HUDEP-2 (cell line): Measurements from ENCODE around the gene IFI6.
"Not testable (repeated sequence)": the region's sequence is repeated elsewhere in the genome, so short reads cannot be mapped to it uniquely, and the experiment has no call there.

Source experiments
- DNase-seq, 76 experiments: peaks; one replicate each; lab custom pipeline; 2025; ENCODE audit not compliant: unreplicated experiment in 76 of 76; lab: John Stamatoyannopoulos, UW

Gene IFI6, protein sequence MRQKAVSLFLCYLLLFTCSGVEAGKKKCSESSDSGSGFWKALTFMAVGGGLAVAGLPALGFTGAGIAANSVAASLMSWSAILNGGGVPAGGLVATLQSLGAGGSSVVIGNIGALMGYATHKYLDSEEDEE

DNA sequence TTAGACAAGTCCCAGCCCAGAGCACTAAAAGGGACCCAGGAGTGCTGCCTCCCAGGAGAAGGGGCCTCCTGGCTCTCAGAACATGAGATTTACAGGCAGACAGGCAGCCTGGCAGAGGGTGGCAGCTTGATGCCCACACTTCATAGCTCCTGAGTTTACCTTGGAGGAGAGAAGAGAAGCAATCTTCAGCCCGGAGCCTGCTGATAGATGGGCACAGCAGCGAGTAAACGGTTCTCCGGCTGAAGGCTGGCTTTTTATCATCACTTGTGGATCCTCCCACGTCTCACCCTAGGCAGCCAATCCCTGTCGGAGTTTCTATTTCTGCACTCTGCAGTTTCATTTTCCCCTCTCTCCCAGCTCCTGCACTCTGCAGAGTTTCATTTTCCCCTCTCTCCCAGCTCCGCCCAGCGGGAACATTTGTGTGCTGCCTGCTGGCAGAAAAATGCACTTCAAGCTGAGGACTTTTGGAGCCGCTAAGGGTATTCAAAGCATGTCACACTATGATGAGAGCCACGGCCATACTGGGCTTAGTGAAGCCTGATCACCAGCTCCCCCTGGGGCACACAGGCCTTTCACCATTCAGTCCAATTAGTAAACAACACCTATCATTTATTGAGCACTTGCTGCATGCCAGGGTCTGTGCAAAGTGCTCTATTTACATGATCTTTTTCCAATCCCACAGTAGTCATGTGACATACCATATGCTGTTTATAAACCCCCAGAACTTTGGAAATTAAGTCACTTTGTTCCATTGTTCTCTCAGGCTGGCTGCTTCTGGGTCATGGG is at the start of gene IFI6:
IFI6 (minus strand) TSS at position 229 of the 786 bp plus-strand sequence. CDS start 2,878 bp downstream, outside the sequence.
- peak in 74 of 76 experiments; percentile 22 to 83 (median 62) for DNase-seq

GRCh38 chr1:27719286-27720251 is 47.6 kb upstream of the IFI6 start:
- peak in 2 of 76 experiments; percentile 4 to 8 for DNase-seq

GRCh38 chr1:27716262-27716895 is 44.4 kb upstream of the IFI6 start:
- DNase-seq, result no peak

- no peak for DNase-seq
These were observed 42.0 kb upstream of the IFI6 start for GRCh38 chr1:27713869-27714513.

GRCh38 chr1:27713139-27713725 is 41.2 kb upstream of the IFI6 start:
- peak in 1 of 76 experiments; percentile 1 for DNase-seq

GRCh38 chr1:27710574-27710973 is 38.6 kb upstream of the IFI6 start:
- DNase-seq, result no peak

DNA sequence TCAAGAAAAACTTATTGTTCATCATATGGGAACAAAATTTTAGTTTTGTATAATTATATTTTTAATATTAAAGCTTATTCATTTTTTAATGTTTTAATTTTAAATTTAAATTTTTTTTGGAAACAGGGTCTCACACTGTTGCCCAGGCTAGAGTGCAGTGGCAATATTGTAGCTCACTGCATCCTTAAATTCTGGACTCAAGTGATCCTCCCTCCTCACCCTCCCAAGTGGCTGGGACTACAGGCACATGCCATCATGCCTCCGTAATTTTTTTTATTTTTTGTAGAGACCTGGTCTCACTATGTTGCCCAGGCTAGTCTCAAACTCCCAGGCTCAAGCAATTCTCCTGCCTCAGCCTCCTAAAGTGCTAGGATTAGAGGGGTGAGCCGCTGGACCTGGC is 33.6 kb upstream of the IFI6 start:
- no peak for DNase-seq

- DNase-seq, result no peak
These were observed 33.0 kb upstream of the IFI6 start for GRCh38 chr1:27704958-27705357.

- DNase-seq, result not testable (repeated sequence)
These were observed 24.8 kb upstream of the IFI6 start for GRCh38 chr1:27696835-27697234.

- DNase-seq, result no peak
These were observed 18.2 kb upstream of the IFI6 start for GRCh38 chr1:27690183-27690582.

DNA sequence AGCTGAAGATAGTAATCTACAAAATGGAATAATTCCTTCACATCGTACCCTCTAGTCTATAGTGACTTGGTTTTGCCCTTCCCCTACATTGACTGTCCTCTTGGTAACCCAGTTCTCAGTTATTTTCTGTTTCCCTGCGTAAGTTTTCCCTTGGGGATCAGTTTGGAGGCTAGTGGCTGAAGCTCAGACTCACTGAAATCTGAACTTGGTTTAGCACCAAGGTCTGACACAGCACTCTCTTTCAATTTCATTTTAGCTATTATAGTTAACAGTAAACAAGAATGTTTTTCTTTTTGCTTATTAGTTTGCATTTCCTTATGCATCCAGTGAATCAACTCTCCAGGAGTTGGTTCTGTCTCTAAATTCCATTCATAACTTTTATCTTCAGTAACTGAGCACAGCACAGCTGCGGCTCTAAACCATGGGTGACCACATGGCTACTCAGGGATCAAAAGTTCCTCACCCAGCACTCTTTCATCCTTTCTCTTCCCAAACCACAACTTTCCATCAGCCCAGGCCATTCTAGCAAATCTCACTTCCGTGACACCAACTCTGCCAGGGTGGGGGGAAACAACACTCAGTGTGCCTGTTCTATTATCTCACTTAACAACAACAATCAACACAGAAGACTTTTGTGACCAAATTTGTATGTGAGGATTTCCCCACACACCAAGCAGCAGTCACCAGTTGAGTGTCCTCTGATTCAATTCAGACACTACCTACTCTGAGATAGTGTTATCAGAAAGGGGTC is 17.6 kb upstream of the IFI6 start:
- DNase-seq, result no peak

DNA sequence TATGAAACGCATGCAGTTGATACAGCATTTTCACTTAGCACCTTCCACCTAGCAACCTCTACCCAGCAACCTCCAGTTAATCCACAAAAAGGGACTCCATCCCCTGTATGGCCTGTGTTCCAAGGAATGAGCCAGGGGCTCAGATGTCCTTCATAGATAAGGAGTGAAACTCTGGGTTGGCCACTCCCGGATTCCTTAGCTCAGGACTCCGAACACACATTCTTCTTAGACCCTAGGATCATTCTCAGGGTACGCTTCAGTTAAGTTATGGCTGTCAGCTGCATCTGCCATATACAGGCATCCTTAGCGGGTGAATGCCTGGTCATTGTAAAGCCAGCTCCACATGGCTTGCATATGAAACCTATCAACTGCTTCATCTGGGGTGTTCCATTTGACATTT is 15.9 kb upstream of the IFI6 start:
- DNase-seq, result no peak

DNA sequence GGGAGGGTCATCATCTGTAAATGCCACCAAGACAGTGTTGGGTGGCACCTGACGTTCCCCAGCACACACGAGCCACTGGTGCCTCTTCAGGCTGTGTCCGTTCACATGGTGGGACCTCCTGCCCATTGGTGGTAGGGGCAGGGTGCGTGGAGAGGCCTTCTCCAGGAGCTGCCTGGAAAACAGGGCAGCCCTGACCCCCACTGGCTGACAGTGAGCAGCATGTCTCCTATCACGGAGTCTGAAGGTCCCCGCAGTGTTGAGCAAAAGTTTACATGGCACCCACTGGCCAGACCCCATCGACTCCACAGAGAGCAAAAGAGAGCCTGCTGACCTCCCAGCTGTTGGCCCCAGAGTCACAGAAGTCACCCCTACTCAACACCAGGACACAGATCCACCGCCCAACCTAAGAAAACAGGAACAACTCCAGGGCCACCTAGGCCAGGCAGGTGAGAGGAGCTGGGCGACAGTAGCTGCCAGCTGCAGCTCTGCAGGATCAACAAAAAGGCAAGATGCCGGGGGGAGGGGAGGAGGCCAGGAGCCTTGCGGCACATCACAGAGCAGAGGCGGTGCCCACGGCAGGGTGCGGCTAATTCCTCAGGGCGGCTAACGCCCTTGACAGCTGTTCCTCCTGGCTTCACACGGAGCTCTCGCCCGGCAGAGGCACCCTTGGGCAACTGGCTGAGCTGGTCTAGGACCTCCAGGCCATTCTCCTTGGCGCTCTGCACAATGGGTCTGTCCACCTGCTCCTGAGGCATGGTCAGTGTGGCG is 14.4 kb upstream of the IFI6 start:
- peak in 18 of 76 experiments; percentile 2 to 79 (median 50) for DNase-seq

GRCh38 chr1:27684176-27684575 is 12.2 kb upstream of the IFI6 start:
- DNase-seq, result no peak

- no peak for DNase-seq
These were observed 10.5 kb upstream of the IFI6 start for GRCh38 chr1:27682351-27682944.

DNA sequence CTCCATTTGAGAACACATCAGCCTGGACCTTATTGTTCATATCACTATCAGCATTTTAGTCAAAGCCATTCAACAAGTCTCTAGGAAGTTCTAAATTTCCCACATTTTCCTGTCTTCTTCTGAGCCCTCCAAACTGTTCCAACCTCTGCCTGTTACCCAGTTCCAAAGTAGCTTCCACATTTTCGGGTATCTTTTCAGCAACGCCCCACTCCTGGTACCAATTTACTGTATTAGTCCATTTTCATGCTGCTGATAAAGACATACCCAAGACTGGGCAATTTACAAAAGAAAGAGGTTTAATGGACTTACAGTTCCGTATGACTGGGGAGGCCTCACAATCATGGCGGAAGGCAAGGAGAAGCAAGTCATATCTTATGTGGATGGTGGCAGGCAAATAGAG is 9.6 kb upstream of the IFI6 start:
- not testable (repeated sequence) for DNase-seq

DNA sequence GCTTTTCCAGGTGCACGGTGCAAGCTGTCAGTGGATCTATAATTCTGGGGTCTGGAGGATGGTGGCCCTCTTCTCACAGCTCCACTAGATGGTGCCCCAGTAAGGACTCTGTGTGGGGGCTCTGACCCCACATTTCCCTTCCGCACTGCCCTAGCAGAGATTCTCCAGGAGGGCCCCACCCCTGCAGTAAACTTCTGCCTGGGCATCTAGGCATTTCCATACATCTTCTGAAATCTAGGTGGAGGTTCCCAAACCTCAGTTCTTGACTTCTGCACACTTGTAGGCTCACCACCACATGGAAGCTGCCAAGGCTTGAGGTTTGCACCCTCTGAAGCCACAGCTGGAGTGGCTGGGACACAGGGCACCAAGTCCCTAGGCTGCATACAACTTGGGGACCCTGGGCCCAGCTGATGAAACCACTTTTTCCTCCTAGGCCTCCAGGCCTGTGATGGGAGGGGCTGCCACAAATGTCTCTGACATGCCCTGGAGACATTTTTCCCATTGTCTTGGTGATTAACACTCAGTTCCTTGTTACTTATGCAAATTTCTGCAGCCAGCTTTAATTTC is 8.3 kb upstream of the IFI6 start:
- not testable (repeated sequence) for DNase-seq

GRCh38 chr1:27678747-27679146 is 6.8 kb upstream of the IFI6 start:
- no peak for DNase-seq
